GM11168 (cell line): Measurements from ENCODE around the gene IRS4.

Source experiments
- in situ Hi-C: fragments of 300-500 bp; cut with MboI; formaldehyde crosslinking; loops from one replicate; pipeline ENCODE4 v1.12.0; 2022; ENCODE audit warnings: low sequenced_read_pairs; ENCODE audit not compliant: unreplicated experiment

The IRS4 gene

DNA sequence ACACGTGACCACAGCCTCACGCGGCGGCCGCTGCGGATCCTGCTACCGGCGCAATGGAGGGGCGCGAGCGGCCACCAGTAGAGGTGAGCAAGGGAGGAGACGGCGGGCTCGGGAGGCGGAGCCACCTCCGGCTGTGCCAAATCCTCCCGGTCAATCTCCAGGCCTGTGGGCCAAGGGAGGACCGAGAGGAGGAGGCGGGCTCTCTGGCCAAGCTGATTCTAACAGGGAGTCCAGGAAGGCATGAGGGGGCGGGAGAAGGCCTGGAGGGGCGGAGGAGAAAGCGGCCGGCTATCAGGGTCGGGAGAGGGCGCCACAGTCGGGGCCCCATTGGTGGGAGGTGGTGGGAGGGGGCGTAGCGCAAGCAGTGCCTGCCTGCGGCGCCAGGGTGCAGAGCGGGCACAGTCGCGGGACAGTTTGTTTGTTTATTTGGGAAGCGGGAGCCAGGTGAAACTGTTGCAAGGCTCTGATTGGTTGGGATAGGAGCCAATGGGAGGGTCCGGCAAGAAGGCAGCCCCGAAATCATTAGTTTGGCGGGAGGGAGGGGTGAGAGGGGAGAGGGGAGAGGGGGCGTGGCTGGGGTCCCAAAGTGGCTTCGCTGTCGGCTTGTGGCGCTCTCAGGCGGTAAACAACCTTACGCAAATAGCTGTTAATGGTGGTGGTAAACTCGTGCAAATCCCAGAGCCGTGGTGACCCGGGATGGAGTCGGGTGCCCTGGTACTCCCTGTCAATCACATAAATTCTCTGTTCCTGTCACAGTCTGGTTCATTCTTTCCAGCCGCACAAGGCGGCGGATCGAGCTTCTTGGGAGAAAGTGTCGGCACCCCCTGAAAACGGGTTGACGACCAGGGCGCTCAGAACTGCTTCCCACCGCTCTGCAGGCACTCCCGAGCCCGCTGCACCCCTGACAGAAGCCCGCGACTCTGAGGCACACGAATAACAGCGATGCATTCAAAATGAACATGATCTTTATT lies at the start of gene IRS4:
Gene IRS4 (minus strand): TSS at position 55 of the 971 bp plus-strand sequence.
- in situ Hi-C loops, result no loop called here

DNA sequence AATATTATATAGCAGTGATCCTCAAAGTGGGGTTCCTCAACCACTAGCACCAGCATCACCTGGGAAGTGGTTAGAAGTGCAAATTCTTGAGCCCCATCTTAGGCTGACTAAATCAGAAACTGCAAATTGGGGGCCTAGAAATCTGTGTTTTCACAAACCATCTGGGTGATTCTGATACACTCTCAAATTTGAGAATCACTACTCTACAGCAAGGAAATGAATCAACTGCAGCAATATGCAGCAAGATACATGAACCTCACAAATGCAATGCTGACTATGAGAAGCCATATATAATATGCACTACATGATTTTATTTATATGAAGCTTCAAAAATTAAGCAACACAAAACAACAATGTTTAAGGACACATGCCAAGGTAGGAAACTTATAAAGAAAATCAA lies 36.2 kb upstream of the IRS4 start:
- in situ Hi-C loops, result no loop called here

DNA sequence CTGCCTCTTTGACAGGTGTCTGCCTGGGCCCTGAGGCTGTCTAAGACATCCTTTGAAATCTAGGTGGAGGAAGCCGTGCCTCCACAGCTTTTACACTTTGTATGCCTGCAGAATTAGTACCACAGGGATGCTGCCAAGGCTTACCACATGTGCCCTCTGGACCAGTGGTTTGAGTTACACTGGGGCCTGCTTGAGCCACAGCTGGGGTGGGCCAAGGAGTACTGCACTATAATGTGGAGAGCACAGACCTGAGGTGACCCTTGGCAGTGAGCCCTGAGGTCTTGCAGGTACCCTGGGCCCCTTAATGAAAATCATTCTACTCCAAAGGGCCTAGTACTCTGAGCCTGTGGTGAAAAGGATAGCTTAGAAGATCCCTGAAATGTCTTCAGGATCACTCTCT lies 27.2 kb upstream of the IRS4 start:
- in situ Hi-C loops, result no loop called here

DNA sequence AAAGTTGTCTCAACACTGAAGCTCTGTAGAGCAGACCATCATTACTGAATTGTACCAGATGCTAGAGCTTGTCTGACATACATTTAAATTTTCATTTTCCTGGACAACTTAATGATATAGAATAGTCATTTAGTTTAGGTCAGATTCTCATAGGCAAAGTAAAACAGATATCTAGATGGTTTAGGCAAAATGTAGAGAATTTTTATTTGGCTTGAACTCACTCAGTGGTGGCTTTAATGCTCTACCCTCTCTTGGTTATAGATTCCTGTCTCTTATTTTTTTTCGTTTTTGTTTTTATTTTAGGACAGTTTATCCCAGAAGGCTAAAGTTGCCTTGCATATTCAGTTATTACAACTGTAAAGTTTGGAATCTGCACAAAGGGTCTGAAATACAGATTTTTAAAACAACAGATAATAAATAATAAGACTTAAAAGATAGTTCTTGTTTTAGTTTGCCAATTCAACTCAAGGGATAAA lies 4.0 kb upstream of the IRS4 start:
- in situ Hi-C loops, result no loop called here

DNA sequence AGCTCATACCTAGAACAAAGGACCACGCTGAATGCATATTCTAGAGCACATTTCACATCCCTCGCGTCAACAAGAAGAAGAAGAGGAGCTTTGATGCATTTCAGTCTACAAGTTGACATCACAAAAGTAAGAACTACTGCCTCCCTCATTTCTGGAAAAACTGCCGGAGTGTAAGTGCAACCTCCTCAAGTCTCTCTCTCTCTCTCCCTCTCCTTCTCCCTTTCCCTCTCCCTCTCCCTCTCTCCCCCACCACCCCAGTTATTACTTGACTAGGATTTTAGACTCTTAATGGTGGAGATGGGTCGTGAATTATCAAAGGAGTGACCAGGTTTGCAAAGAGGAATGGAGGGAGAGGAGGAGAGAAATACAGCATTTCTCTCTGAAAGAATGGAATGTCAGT lies 1.4 kb upstream of the IRS4 start:
- in situ Hi-C loops, result no loop called here

DNA sequence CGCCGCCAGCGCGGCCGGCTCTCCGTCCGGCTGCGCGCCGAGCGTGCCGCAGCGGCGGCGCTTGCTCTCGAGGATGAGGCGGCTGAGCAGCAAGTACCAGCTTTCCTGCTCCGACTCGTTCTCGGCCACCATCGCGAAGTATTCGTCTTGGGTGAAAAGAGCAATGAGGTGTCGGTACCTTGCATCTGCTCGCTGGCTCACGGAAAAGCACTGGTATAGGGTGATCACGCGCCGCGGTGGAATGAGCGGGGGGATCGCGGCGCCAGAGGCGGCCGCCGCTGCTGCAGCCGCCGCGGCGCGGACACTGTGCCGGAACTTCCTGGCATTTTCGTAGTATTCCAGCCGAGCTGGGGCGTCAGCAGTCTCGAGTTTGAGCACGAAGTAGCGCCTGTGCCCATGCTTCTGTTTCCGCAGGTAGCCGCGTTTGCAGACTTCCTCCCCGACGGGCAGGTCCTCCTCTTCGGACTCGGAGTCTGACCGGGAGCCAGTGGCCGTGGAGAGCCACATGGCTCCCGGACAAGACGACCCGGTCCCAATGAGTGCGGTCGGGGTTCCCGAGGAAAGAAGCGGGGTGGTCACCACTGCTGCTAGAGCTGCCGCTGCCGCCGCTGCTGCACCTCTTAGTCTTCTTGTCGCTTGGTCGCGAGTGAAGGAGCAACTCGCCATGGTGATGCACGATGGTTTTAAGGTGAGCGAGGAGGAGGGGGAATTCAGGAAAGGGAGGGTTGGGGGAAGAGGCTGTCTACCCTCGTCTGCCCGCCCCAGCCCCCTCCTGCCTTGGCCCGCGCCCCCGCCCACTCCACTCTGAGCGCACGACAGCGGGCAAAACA lies 469 bp downstream of the IRS4 start:
- in situ Hi-C loops, result no loop called here

DNA sequence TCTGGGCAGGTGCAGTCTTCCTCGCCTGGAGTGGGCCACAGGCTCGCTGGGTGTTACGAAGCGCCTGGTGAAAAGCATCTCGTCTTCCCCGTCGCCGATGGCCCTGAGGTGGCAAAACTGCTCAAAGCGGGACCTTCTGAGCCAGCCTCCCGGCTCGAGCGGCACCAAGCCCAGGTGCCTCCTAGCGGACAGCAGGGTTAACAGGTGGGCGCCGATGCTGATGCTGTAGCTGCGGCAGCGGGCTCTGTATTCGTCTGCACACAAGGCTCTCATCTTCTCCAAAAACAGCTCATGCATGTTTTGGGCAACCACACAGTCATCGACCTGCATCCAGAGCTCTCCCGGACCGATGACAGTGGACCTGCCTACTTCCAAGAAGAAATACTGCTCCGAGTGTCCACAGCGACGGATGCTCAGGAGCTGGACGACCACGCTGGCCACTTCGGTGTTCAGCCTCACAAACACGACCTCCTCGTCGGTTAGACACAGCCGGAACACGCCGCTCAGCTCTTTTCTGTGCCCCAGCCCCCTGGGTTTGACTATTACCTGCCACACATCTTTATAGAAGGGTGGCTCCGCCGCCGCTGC lies 1.2 kb downstream of the IRS4 start:
- in situ Hi-C loops, result no loop called here

DNA sequence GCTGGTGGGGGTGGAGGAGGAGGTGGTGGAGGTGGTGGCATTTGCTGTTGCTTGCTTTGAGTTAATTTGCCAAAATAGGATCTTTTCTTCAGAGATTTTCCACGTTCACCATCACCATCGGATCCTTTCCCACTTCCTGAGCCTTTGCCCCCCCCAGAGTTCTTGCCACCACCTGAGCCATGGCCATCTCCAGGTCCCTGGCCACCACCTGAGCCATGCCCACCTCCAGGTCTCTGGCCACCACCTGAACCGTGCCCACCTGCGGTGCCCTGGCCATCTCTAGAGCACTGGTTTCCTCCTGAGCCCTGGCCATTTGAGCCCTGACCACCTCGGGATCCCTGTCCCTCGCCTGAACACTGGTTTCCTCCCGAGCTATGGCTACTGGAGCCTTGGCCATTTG lies 1.9 kb downstream of the IRS4 start:
- in situ Hi-C loops, result no loop called here

DNA sequence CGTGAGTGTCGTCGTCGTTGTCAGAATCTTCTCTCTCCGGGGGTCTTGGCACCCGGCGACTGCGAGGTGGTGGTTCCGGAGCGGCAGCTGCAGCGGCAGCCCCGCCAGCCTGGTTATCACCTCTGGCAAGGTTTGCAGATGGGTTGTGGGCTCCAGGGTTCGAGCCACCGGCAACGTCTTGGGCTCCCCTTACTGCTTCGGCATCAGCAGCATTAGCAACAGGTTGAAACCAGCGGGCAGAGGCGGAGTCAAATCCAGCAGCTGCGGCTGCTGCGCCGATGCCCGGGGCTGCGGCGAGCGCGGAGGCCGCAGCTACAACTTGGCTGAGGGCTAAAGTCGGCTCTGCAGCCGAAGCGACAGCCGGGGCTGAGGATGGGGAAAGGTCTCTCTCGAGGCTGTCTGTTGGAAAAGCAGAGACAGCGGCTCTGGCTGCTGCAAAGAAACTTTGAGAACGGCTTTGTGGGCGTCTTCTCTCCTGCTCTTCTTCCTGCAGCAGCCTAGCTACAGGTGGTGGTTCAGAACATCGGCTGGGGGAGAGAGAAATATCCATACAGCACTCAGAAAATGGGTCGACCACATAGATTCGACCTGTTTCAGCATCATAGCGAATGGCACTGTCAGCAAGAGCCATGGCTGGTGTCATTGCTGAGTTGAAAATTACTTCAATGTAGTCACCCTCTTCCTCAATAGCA lies 3.6 kb downstream of the IRS4 start:
- in situ Hi-C loops, result no loop called here

DNA sequence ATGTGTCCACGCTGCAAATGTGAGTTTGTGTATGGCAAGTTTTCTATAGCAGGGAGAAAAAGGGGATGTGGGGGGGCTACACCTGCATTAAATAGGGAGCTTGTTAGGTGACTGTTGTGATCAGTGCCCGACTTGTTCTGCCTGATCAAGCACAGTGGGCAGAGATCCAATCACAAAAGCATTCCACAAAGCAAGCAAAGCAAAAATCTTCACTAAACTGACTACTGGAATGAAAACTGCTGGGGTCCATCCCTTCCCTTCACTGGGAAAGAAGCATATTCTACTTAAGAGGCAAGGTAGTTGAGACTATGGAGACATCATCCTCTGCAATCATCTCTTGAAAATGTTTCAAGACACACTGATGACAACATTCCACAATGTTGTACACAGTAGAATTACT lies 5.2 kb downstream of the IRS4 start:
- in situ Hi-C loops, result no loop called here

DNA sequence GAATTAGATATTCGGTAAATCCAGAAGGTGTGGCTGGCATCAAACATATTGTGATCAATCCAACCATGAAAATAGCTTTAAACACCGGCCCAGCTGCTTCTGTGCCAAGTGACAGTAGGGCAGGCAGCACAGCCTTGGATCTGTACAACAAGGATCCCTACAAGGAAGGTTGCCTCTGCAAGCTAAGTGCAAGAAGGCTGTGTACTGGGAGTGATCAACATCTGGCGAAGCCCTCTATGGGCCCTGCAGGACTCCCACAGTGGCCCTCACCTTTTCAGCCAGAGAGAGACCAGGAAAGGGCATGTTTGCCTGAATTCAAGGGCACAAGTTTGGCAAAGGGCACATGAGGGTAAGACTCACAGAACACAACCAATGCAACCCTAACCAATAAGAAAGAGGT lies 9.6 kb downstream of the IRS4 start:
- in situ Hi-C loops, result no loop called here

DNA sequence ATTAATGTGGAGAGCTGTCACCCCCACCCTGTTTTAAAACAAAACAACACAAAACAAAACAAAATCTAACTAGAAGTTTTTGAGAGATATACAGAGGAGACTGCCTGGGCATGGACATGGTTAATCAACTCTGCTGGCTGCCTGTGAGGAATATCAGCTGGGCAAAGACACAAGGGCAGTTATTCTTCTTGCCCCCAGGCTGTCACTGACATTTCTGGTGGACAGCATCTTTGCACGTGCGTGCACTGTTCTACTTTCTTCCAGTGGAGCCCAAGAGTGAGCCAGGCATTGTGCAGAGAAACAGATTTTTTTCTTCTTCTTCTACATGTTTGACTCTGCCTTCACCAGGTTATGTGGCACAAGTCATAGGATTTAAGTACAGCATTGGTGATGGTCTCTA lies 13.8 kb downstream of the IRS4 start:
- in situ Hi-C loops, result no loop called here

DNA sequence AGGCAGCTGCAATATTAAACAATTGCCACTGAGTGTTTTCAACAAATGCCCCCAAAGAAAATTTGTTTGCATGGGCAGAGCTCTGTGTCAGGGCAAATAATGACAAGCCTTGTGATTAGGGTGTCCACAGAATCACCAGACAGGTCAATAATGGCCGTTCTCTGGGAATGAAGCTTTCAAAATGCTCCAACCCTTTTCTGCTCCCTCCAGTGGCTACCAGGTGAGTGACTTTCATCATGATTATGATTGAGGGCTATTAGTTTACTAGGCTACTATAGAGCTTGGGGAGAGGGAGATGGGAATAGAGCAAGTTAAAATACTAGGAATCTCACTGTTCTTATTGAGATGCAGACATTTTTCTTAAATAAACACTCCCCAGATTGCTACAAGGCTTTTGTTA lies 23.5 kb downstream of the IRS4 start:
- in situ Hi-C loops, result no loop called here

DNA sequence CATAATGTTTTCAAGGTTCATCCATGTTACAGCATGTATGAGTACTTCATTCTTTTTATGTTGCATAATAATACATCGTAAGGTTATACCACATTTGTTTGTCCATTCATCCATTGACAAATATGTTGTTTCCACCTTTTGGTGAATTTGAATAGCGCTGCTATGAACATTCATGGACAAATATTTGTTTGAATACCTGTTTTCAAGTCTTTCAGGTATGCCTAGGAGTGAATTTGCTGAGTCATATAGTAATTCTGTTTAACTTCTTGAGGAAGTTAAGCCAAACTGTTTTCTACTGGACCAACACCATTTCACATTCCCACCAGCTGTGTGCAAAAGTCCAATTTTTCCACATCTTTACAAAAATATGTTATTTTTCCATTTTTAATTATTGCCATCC lies 31.5 kb downstream of the IRS4 start:
- in situ Hi-C loops, result no loop called here

DNA sequence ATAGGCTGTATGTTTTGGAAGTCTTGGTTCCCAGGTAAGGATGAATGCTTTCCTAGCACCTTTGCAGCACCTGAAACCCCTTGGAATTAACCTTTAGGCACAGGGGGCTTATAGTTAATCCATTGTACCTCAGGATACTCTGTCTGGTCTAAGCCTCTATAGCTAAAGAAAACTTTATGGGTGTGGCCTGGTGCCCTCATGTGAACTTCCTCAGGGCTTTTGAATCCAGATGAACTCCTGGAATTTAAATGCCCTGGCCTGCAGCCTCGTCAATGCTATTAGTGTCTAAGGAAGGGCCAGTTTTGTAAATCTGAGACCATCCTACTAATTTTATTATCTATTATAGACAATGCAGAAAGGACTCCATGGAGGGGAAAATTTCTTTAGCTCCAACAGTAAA lies 33.8 kb downstream of the IRS4 start:
- in situ Hi-C loops, result no loop called here

DNA sequence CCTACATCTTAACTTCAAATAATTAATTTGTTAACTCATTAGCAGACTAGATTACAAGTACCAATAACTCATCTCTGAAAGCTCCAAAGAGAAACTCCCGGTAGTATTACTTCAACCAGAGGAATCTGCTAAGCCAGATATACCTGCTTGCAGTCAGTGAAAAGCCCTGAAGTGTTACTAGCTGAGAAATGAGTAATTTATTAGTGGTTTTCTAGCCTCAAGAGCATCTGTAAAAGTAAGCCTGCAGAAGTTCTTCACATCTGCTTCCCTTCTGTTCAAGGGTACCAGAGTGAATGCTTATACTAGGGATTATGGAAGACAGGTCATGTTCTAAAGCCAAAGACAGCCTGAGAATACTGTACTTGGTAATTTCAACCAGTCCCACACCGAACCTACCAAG lies 34.7 kb downstream of the IRS4 start:
- in situ Hi-C loops, result no loop called here

DNA sequence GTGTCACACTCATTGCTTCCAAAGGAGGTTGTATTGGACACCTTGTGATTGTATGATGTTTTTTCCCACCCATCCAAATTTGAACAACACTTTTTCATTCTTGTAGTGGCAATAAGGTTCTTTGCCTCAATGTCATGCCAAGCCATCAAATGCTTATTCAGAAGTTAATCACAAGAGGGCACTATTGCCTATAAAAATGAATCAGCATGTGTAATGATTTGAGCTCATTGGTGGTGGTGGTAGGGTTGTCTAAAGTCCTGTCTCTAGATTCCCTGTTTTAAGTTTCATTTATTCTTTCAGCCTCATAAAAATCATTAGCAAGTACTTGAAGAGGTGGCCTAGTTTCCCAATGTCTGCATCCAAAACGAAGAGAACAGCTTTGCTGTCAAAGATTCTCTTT lies 37.0 kb downstream of the IRS4 start:
- in situ Hi-C loops, result loop anchor here (25.0 kb wide), 1 partner anchor 688 kb away; no protein-coding TSS in a partner anchor

DNA sequence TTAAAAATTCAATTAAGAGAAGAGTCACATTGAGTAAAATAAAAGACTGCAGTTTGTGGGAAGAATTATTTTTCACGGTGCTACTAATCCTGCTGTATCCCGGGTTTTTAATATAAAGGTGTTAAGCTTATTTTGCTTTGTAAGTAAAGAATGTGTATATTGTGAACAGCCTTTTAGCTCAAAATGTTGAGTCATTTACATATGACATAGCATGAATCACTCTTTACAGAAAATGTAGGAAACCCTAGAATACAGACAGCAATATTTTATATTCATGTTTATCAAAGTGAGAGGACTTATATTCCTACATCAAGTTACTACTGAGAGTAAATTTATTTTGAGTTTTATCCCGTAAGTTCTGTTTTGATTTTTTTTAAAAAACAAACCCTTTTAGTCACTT lies 39.7 kb downstream of the IRS4 start:
- in situ Hi-C loops, result loop anchor here (25.0 kb wide), 1 partner anchor 691 kb away; no protein-coding TSS in a partner anchor
